Skeletal muscle tissue (tissue), 4 donors: ENCODE measurements around the gene DBF4. TPM values are rescaled to one million over a fixed set of nuclear protein-coding genes. Genes with fewer than 3 reads are reported as not detected.
"Not testable (repeated sequence)": the region's sequence is repeated elsewhere in the genome, so short reads cannot be mapped to it uniquely, and the experiment has no call there.

Experiments used
- H3K27ac ChIP-seq: one replicate; pipeline ENCODE4 v1.7.0; 2013; ENCODE audit warnings: mild to moderate bottlenecking, low read depth, low read length, inconsistent platforms
- H3K27me3 ChIP-seq, 3 donors: one replicate each; pipeline ENCODE4 v1.7.0; 2013; ENCODE audit warnings: low read length in 3 of 3; ENCODE audit not compliant: control insufficient read depth in 3 of 3, insufficient read depth in 3 of 3
- H3K36me3 ChIP-seq, 3 donors: one replicate each; pipeline ENCODE4 v1.7.0; 2013; ENCODE audit warnings: low read length in 3 of 3; ENCODE audit not compliant: control insufficient read depth in 3 of 3, insufficient read depth in 3 of 3
- H3K4me1 ChIP-seq, 3 donors: one replicate each; pipeline ENCODE4 v1.7.0; 2013; ENCODE audit warnings: low read length in 3 of 3, mild to moderate bottlenecking in 3 of 3; ENCODE audit not compliant: control insufficient read depth in 3 of 3, insufficient read depth in 3 of 3
- H3K4me3 ChIP-seq, 3 donors: one replicate each; pipeline ENCODE4 v1.7.0; 2013; ENCODE audit warnings: low read length in 3 of 3
- H3K9ac ChIP-seq, 3 donors: one replicate each; pipeline ENCODE4 v1.7.0; 2013; ENCODE audit warnings: low read length in 3 of 3, mild to moderate bottlenecking in 3 of 3, moderate library complexity in 2 of 3, low read depth in 1 of 3
- H3K9me3 ChIP-seq, 3 donors: one replicate each; pipeline ENCODE4 v1.7.0; 2013; ENCODE audit warnings: low read length in 3 of 3; ENCODE audit not compliant: control insufficient read depth in 3 of 3
- total RNA-seq: library from RNA; depleted of rRNA; stranded (reverse); fragments of >200 nt; gene quantifications from one replicate; pipeline ENCODE4 v1.2.3, GENCODE V29; 2014
- donor health status: Osteomylitis.

DBF4 gene
- total RNA-seq, 1 donor from 2014 or later = 8.4 TPM

GRCh38 chr7:87912121-87912520 lies 35.8 kb downstream of the DBF4 start:
- no peak overlapping the region for H3K27ac ChIP-seq
- H3K4me3 ChIP-seq = no peak overlapping the region
- peaks cover 0 to 4% (median 0%) of the 10 kb centered on the region in 3 donors for H3K36me3 ChIP-seq
- H3K9me3 ChIP-seq = no peaks in the 10 kb centered on the region
- no peaks in the 10 kb centered on the region for H3K27me3 ChIP-seq
- H3K4me1 ChIP-seq = no peaks in the 10 kb centered on the region
- H3K9ac ChIP-seq = no peak overlapping the region

GRCh38 chr7:87918740-87919139 lies 42.4 kb downstream of the DBF4 start:
- H3K9ac ChIP-seq = no peak overlapping the region
- no peaks in the 10 kb centered on the region for H3K36me3 ChIP-seq
- no peaks in the 10 kb centered on the region for H3K9me3 ChIP-seq
- H3K4me1 ChIP-seq = no peaks in the 10 kb centered on the region
- no peak overlapping the region for H3K4me3 ChIP-seq
- H3K27me3 ChIP-seq = no peaks in the 10 kb centered on the region
- H3K27ac ChIP-seq = no peak overlapping the region

GRCh38 chr7:87919875-87920274 lies 43.6 kb downstream of the DBF4 start:
- no peak overlapping the region for H3K9ac ChIP-seq
- no peaks in the 10 kb centered on the region for H3K36me3 ChIP-seq
- H3K9me3 ChIP-seq = no peaks in the 10 kb centered on the region
- H3K4me1 ChIP-seq = no peaks in the 10 kb centered on the region
- no peak overlapping the region for H3K4me3 ChIP-seq
- H3K27me3 ChIP-seq = no peaks in the 10 kb centered on the region
- H3K27ac ChIP-seq = no peak overlapping the region

DNA sequence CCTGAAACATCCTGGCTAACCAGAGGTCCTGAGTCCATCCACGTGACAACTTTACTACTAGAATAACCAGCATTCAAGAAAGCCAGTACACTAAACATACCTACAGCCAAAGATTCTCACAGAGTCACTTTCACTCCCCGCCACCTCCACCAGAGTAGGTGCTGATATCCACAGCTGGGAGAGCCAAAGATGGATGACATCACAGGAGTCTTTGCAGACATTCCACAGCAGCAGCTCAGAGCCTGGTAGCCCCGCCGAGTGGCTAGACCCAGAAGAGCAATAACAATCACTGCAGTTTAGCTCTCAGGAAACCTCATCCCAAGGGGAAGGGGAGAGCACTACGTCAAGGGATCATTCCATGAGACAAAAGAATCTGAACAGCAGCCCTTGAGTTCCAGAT lies 44.3 kb downstream of the DBF4 start:
- H3K36me3 ChIP-seq = no peaks in the 10 kb centered on the region
- no peak overlapping the region for H3K4me3 ChIP-seq
- no peaks in the 10 kb centered on the region for H3K4me1 ChIP-seq
- H3K9ac ChIP-seq = no peak overlapping the region
- H3K27me3 ChIP-seq = no peaks in the 10 kb centered on the region
- H3K9me3 ChIP-seq = no peaks in the 10 kb centered on the region
- H3K27ac ChIP-seq = no peak overlapping the region

DNA sequence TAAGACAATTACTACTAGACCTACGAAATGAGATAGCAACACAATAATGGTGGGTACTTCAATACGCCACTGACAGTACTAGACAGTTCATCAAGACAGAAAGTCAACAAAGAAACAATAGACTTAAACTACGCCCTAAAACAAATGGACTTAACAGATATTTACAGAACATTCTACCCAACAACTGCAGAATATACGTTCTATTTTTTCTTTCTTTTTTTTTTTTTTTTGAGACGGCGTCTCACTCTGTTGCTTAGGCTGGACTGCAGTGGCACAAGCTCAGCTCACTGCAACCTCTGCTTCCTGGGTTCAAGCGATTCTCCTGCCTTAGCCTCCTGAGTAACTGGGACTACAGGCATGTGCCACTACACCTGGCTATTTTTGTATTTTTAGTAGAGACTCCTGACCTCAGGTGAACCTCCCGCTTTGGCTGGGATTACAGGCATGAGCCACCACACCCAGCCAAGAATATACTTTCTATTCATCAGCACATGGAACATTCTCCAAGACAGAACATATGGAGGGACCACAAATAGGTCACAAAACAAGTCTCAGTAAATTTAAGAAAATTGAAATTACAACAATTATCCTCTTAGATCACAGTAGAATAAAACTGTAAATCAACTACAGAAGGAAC lies 46.6 kb downstream of the DBF4 start:
- H3K9ac ChIP-seq, H3K36me3 ChIP-seq, H3K9me3 ChIP-seq, H3K4me3 ChIP-seq, H3K4me1 ChIP-seq, H3K27me3 ChIP-seq, H3K27ac ChIP-seq: not testable (repeated sequence)

GRCh38 chr7:87926581-87927461 lies 50.5 kb downstream of the DBF4 start:
- H3K9ac ChIP-seq = no peak overlapping the region
- no peaks in the 10 kb centered on the region for H3K4me1 ChIP-seq
- H3K9me3 ChIP-seq = no peaks in the 10 kb centered on the region
- H3K27ac ChIP-seq = no peak overlapping the region
- H3K36me3 ChIP-seq = no peaks in the 10 kb centered on the region
- H3K4me3 ChIP-seq = no peak overlapping the region
- H3K27me3 ChIP-seq = no peaks in the 10 kb centered on the region

GRCh38 chr7:87933605-87933952 lies 57.3 kb downstream of the DBF4 start:
- Histone ChIP-seq H3K27ac (no peak overlapping the region), H3K27me3 (no peaks in the 10 kb centered on the region), H3K4me1 (peaks cover 7 to 14% (median 10%) of the 10 kb centered on the region in 3 donors), H3K9me3 (no peaks in the 10 kb centered on the region), H3K4me3 (peak overlapping the region; percentile 83 to 90 (median 83)), H3K36me3 (no peaks in the 10 kb centered on the region), H3K9ac (peak overlapping the region in 2 of 3 donors; percentile 13 to 81)

GRCh38 chr7:87933953-87934698 lies 57.8 kb downstream of the DBF4 start, which contains the start of gene ADAM22:
Gene ADAM22, plus strand, starts transcription at chr7:87934251. Its CDS starts 215 bp downstream, at chr7:87934466.
- peaks cover 7 to 14% (median 10%) of the 10 kb centered on the region in 3 donors for H3K4me1 ChIP-seq

GRCh38 chr7:87934699-87935383 lies 58.5 kb downstream of the DBF4 start:
- no peaks in the 10 kb centered on the region for H3K9me3 ChIP-seq
- no peaks in the 10 kb centered on the region for H3K27me3 ChIP-seq
- peaks cover 7 to 14% (median 10%) of the 10 kb centered on the region in 3 donors for H3K4me1 ChIP-seq
- H3K36me3 ChIP-seq = no peaks in the 10 kb centered on the region
- H3K4me3 ChIP-seq = peak overlapping the region; percentile 83 to 90 (median 83)
- peak overlapping the region; percentile 61 to 81 (median 70) for H3K9ac ChIP-seq
- H3K27ac ChIP-seq = no peak overlapping the region

More at GRCh38 chr7:87933953-87934698, 57.8 kb downstream of the DBF4 start, which contains the start of gene ADAM22:
- no peaks in the 10 kb centered on the region for H3K9me3 ChIP-seq
- peak within 1 kb of the TSS; percentile 61 to 81 (median 70) for H3K9ac ChIP-seq
- H3K4me3 ChIP-seq = peak within 1 kb of the TSS; percentile 83 to 90 (median 83)
- H3K27me3 ChIP-seq = no peaks in the 10 kb centered on the region
- H3K27ac ChIP-seq = no peak within 1 kb of the TSS
- no peaks in the 10 kb centered on the region for H3K36me3 ChIP-seq
